ENCODE data around the gene C19orf67.
"Not testable (repeated sequence)": the region's sequence is repeated elsewhere in the genome, so short reads cannot be mapped to it uniquely, and the experiment has no call there.

Gene C19orf67

GRCh38 chr19:14055396-14055795 lies 30.2 kb downstream of the C19orf67 start:
- no peak for DNase-seq

DNA sequence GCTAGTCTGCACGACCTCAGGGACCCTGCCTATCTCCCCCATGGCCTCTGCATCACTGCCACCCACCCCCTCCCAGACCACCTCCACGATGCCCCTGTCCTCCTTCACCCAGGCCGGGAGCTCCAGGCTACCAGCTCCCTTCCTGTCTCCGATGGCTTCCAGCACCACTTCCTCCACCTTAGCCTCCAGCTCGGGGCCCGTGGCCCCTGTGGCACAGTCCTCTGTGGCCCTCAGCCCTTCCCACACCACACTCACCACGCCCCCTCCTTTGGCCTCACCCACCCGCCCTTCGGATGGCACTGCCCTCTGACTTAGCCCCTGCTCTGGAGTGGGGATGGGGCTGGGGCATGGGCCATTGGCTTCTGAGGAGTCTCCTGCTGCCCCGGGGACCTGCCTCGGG lies 30.9 kb downstream of the C19orf67 start:
- no peak for DNase-seq

- DNase-seq: no peak
These were observed 31.5 kb downstream of the C19orf67 start for GRCh38 chr19:14054099-14054498.

DNA sequence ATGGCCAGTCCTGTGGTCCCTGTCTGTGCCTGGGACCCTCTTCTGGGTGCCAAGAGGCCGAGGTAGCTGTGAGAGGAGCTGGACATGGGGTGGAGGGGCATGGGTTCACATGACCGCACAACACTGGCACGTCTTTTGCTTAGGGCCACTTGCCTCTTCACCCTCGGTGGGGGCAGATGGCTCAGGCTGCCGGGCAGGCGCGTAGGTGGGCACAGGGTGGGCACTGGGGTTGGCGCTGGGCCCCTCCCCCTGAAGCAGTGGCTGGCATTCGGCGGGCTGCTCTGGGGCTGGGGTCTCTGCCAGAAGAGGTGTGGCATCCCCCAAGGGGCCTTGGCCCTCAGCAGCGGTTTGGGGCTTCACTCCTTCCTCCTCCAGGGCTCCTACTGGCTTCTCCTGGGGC lies 32.1 kb downstream of the C19orf67 start:
- no peak for DNase-seq

- no peak for DNase-seq
These were observed 32.6 kb downstream of the C19orf67 start for GRCh38 chr19:14053032-14053431.

DNA sequence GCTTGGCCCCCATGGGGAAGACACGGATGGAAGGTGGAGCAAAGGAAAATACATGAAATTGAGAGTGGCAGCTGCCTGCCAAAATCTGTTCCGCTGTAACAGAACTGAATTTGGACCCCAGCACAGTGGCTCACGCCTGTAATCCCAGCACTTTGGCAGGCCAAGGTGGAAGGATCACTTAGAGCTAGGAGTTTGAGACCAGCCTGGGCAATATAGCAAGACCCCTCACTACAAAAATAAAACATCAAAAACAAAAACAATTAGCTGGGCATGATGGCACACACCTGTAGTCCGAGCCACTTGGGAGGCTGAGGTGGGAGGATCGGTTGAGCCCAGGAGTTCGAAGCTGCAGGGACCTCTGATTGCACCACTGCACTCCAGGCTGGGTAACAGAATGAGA lies 33.1 kb downstream of the C19orf67 start:
- no peak for DNase-seq

DNA sequence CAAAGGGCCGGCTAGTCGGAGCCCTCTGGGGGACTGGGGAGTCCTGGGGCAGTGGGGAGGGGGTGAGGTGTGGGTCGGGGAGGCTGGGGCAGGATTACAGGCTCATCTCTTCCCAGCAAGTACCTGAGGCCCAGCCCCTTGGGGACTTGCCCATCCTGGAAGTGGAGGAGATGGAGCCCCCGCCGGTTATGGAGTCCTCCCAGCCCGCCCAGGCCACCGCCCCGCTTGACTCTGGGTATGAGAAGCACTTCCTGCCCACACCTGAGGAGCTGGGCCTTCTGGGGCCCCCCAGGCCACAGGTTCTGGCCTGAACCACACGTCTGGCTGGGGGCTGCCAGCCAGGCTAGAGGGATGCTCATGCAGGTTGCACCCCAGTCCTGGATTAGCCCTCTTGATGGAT lies 33.6 kb downstream of the C19orf67 start:
- no peak for DNase-seq

- not testable (repeated sequence) for DNase-seq
These were observed 34.6 kb downstream of the C19orf67 start for GRCh38 chr19:14050961-14051360.

- DNase-seq: no peak
These were observed 35.1 kb downstream of the C19orf67 start for GRCh38 chr19:14050512-14050911.

- peak; percentile 68 for DNase-seq
These were observed 37.0 kb downstream of the C19orf67 start for GRCh38 chr19:14048443-14049153.

DNA sequence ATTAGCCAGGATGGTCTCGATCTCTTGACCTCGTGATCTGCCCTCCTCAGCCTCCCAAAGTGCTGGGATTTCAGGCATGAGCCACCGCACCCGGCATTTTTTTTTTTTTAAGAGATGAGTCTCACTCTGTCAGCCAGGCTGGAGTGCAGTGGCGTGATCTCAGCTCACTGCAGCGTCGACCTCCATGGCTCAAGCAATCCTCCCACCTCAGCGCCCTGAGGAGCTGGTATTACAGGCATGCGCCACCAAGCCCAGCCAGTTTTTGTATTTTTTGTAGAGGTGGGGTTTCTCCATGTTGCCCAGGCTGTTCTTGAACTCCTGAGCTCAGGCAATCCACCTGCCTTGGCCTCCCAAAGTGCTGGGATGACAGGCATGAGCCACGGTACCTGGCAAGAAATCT lies 37.7 kb downstream of the C19orf67 start:
- DNase-seq: not testable (repeated sequence)

DNA sequence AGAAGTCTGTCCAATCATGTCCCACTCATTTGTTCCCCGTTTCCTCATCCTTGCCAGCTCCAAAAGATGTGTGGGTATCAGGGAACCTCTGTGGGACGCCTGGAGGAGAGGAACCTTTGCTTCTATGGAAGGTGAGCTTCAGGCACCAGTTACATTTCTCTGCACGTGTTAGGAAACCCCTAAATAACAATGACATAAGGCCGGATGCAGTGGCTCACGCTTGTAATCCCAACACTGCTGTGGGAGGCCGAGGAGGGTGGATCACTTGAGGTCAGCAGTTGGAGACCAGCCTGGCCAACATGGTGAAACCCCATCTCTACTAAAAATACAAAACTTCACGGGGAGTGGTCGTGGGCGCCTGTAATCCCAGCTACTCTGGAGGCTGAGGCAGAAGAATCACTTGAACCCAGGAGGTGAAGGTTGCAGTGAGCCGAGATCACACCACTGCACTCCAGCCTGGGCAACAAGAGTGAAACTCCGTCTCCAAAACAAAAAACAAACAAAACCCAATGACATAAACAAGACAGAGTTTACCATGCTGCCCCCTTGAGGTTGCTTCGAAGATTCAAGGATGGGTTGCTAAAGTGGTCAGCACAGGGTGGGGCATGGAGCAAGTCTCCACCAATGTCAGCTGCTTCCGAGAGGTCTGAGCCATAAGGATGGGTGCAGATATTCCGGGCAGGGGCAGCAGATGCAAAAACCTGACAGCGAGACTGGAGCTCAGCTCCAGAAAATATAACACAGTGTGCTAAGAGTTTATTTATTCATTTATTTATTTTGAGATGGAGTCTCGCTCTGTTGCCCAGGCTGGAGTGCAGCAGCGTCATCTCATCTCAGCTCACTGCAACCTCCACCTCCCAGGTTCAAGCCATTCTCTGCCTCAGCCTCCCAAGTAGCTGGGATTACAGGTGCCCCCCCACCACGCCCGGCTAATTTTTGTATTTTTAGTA lies 42.6 kb downstream of the C19orf67 start:
- DNase-seq: peak; percentile 60

- no peak for DNase-seq
These were observed 46.4 kb downstream of the C19orf67 start for GRCh38 chr19:14039181-14039580.

DNA sequence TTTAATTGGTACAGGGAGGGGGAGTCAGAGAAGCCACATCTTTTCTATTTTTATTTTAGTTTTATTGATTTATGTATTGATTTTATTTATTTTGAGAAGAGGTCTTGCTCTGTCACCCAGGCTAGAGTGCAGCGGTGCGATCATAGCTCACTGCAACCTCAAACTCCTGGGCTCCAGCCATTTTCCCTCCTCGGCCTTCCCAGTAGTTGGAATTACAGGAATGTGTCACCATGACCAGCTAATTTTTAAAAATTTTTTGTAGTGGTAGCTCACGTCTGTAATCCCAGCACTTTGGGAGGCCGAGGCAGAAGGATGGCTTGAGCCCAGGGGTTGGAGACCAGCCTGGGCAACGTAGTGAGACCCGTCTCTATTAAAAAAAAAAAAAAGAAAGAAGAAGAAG lies 49.9 kb downstream of the C19orf67 start:
- no peak for DNase-seq

- DNase-seq: not testable (repeated sequence)
These were observed 50.4 kb downstream of the C19orf67 start for GRCh38 chr19:14035159-14035558.

DNA sequence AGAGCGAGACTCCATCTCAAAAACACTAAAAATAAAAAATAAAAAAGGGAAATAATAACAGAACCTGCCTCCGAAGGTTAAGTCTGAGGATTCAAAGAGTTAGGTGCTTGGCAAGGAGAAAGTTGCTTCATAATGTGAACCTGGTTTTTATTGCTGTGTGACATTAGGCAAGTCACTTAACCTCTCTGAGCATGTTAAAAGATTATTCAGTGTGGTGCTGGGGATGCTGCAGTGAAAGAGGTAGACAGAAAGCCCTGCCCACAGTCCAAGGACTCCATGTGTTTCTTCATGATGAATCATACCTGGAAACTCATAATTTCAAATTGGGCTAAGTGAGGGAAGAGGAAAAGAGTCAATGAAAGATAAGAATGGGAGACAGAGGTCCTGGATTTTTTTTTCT lies 51.6 kb downstream of the C19orf67 start:
- DNase-seq: no peak

DNA sequence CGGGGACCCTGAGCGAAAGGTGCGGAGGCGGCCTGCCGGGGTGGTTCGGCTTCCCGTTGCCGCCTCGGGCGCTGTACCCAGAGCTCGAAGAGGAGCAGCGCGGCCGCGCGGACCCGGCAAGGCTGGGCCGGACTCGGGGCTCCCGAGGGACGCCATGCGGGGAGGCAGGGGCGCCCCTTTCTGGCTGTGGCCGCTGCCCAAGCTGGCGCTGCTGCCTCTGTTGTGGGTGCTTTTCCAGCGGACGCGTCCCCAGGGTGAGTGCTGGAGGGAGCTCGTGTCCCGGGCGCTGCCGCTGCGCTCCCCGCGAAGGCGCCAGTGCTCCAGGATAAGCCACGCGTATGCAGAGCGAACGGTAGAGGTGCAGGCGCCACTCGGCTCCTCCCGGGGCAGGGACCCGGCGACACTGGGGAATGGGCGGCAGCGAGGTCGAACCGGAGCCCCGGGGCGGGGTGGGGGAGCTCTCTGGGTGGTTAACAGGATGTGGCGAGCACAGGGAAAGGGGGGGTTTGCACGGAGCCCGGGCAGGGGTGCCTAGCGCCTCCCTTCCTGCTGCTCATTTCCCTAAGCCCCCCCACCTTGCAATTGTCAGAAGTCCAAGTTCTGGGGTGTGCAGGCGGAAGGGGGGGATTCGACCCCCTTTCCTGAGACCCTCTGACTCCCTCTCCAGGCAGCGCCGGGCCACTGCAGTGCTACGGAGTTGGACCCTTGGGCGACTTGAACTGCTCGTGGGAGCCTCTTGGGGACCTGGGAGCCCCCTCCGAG lies 53.7 kb downstream of the C19orf67 start, which contains the start of gene IL27RA:
Gene IL27RA (plus strand): TSS at position 44 of the 762 bp plus-strand sequence. CDS start 111 bp downstream, at position 155.
- DNase-seq: peak; percentile 75
